ENCODE data around the gene BRF1. TPM values are rescaled to one million over a fixed set of nuclear protein-coding genes. Genes with fewer than 3 reads are reported as not detected.

The BRF1 gene
- total and polyA plus RNA-seq, 2 of the 13 experiments (the other 11 are each of a cell fraction or from before 2014, with no cell fraction given): 5.1 to 11.0 TPM

GRCh38 chr14:105322791-105323556 lies 22.2 kb upstream of the BRF1 start:
- FAIRE-seq (no peak), ATAC-seq (no peak), DNase-seq (ENCODE audit: low spot score) (no peak)
- no peaks in the 10 kb centered on the region for H3K9me3 ChIP-seq (ENCODE audit: low read length)
- H3K4me1 ChIP-seq (ENCODE audit: insufficient read depth, low read length): peaks cover 15% of the 10 kb centered on the region
- H3K9ac ChIP-seq (ENCODE audit: insufficient read depth, low read depth, low read length): no peak overlapping the region
- no peak overlapping the region for H3K4me3 ChIP-seq (replicated peaks in 1 of 3; ENCODE audit: insufficient read depth in 1 of 3, low read depth in 2 of 3, low read length in 3 of 3)
- H3K79me2 ChIP-seq (ENCODE audit: insufficient read depth, low read length): peaks cover 40% of the 10 kb centered on the region
- no TSS peak for BruUV-seq (replicated peaks)
- WGBS (ENCODE audit: low lambda C conversion rate): 94% methylated on average over 27 of the region's 27 CpGs
- POLR2A ChIA-PET: no interaction called here
- intact Hi-C loops (cut with micrococcal nuclease; ENCODE audit: unreplicated experiment) (no loop called here), in situ Hi-C loops (cut with HindIII; ENCODE audit: extremely low pct_ligation_motif_present, low pct_unique_long_range_greater_than_20kb) (no loop called here)
- no peak for TF ChIP-seq TCF7 (IDR thresholded peaks at IDR 0.05; ENCODE audit: low read depth)
- TF ChIP-seq ZMYM3 (CRISPR knock-in tag; IDR thresholded peaks at IDR 0.05): no peak
- no peak for TF ChIP-seq SNAPC5 (CRISPR knock-in tag; IDR thresholded peaks at IDR 0.05; ENCODE audit: borderline replicate concordance)
- no peak for TF ChIP-seq JUNB (CRISPR knock-in tag; IDR thresholded peaks at IDR 0.05; ENCODE audit: borderline replicate concordance)
- no peak for TF ChIP-seq NR0B2 (CRISPR knock-in tag; IDR thresholded peaks at IDR 0.05)
- TF ChIP-seq ZNF160 (CRISPR knock-in tag; IDR thresholded peaks at IDR 0.05): no peak
- TF ChIP-seq AHDC1 (CRISPR knock-in tag; IDR thresholded peaks at IDR 0.05; ENCODE audit: borderline replicate concordance): no peak
- TF ChIP-seq PRMT3 (CRISPR knock-in tag; IDR thresholded peaks at IDR 0.05; ENCODE audit: borderline replicate concordance, low read depth): no peak
- TF ChIP-seq BHLHE40 (IDR thresholded peaks at IDR 0.05; ENCODE audit: low read length): no peak
- TF ChIP-seq ARID4A (CRISPR knock-in tag; IDR thresholded peaks at IDR 0.05; ENCODE audit: borderline replicate concordance): no peak
- TF ChIP-seq FOXP1 (IDR thresholded peaks at IDR 0.05): no peak
- TF ChIP-seq FOXP1 (CRISPR knock-in tag; IDR thresholded peaks at IDR 0.05): no peak
- H3K27me3 ChIP-seq (ENCODE audit: control insufficient read depth in 1 of 2, insufficient read depth in 2 of 2, low read length in 2 of 2): no peaks in the 10 kb centered on the region
- H3K27ac ChIP-seq (ENCODE audit: extremely low read length, insufficient read depth, low read length): no peak overlapping the region
- H2AFZ ChIP-seq (ENCODE audit: low read length): no peak overlapping the region
- H3K36me3 ChIP-seq (replicated peaks in 1 of 2; ENCODE audit: control insufficient read depth in 1 of 2, insufficient read depth in 2 of 2, low read length in 2 of 2): no peaks in the 10 kb centered on the region; a peak in 1 of 5 replicates
- CTCF ChIA-PET (ENCODE audit: low intra/inter-chr PET ratio, low total read pairs): no interaction called here
- H4K20me1 ChIP-seq (ENCODE audit: insufficient read depth, low read length): peaks cover 5% of the 10 kb centered on the region; the same call in 1 of the 2 replicates
- no peak overlapping the region for H3K4me2 ChIP-seq (ENCODE audit: low read depth, low read length)

All from HepG2 (cell line).